TTC549 (cell line): ENCODE data around the gene CDKL5.

Experiments used
- FAIRE-seq: peaks from 2 replicates; lab custom pipeline; 2012; peaks lifted over from hg19 to GRCh38; lab: Jason Lieb, UNC

CDKL5 gene

GRCh38 chrX:18457000-18457399 lies 31.6 kb downstream of the CDKL5 start:
- FAIRE-seq: no peak

- no peak for FAIRE-seq
Measured at GRCh38 chrX:18461431-18461830, 36.0 kb downstream of the CDKL5 start.

DNA sequence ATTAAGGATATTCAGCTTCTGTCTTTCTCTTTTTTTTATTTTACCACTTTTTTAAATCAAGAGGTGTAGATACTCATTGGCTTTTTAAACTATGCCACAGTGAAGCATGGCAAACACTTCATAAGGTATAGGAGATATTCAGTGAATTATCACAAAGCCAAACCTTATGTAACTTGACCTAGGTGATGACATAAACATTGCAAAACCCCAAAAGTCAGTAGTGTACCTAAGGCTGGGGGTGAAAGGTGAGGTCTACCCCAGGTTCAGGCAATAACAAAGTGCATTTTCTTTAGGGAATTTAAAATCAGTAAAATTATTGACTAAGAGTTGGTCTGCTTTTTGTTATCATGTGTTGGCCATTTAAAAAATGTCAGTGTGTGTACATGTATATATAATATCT lies 39.1 kb downstream of the CDKL5 start:
- no peak for FAIRE-seq

- FAIRE-seq: no peak
Measured at GRCh38 chrX:18465051-18465450, 39.6 kb downstream of the CDKL5 start.

DNA sequence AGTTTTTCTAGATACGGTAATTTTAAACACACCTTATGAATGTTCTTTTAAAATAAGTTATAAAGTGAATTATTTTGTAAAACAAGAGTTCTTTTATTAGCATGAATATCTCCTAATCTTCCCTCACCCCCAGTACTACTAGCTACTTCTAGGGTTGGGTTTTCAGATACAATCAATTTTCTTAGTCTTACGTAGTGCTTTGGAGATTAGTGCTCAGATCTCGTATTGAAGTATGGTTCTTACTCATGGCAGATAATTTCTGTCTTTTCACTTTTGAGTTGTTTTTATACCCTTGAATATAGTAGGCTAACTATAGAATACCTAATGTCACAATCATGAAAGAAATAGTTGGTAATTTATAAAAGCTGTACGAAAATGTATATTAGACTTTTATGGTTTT lies 43.2 kb downstream of the CDKL5 start:
- FAIRE-seq: no peak

- FAIRE-seq: no peak
Measured at GRCh38 chrX:18471296-18471695, 45.9 kb downstream of the CDKL5 start.

- FAIRE-seq: no peak
Measured at GRCh38 chrX:18490806-18491555, 65.6 kb downstream of the CDKL5 start.

- no peak for FAIRE-seq
Measured at GRCh38 chrX:18491587-18492340, 66.4 kb downstream of the CDKL5 start.

DNA sequence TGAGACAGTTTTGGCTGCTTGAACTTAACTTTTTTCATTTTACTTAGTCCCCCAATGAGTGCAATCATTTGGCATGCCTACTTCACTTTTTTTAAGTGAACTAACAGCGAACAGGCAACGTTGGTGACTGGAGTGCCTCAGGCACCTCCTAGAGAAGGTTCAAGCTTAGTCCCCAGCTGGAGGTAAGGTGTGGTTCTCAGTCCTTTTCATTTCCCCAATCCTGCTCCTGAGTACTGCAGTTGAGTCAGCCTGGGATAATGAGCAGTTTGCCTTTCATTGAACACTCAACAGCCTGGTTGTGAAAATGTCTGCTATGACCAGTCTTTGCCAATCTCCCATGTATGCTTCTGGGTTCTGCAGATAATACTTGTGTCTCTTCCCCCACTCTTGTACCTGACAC lies 109.5 kb downstream of the CDKL5 start:
- no peak for FAIRE-seq

- FAIRE-seq: no peak
Measured at GRCh38 chrX:18537068-18537467, 111.7 kb downstream of the CDKL5 start.

DNA sequence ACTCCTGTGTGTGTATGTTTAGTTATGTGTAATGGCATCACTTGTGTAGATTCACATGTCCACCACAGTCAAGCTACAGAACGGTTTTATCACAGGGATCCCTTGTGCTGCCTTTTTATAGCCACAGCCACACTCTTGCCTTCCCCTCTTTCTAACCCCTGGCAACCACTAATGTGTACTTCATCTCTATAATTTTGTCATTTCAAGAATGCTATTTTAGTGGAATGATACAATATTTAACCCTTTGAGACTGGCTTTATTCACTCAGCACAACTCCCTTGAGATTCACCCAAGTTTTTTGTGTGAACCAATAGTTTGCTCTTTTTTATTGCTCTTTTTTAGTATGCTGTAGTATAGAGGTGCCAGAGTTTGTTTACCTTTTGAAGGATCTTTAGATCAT lies 112.1 kb downstream of the CDKL5 start:
- no peak for FAIRE-seq

DNA sequence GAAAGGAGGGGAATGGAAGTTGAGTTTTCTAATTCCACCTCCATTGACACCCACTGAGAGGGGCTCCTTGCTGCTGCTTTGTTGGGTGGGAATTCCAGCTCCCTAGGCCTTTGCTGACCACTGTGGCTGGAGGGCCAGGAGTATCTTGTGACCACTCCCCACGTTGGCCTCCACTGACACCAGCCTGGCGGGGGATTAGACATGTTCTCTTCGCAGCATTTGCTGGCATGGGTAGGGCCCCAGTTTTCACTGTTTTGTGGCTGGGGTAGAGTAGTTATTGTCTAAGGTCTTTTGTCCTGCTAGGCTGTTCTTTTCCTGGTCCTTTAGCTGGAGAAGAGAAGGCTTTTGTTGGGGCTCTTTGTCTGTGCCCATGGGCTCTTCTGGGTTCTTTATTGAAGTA lies 116.7 kb downstream of the CDKL5 start:
- FAIRE-seq: no peak

DNA sequence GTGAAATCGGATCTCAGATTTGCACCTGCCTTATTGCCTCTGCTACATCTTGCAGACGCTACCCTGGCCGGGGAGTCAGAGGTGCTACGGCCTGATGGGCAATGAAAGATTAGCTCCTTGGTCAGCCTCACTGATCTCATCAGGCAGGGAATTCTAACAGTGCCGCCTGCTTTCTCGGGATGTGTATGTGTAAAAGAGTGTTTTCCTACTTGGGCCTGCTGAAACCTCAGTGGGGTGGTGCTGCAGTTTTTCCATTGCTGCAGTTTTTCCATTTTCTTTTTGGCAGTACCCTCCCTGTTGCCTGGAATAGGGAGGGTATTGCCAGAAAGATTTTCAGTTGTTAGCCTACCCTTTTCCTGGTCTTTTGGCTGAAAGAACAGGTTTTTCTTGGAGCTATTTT lies 117.5 kb downstream of the CDKL5 start:
- FAIRE-seq: no peak

GRCh38 chrX:18543738-18544137 lies 118.3 kb downstream of the CDKL5 start:
- no peak for FAIRE-seq

GRCh38 chrX:18545771-18546170 lies 120.4 kb downstream of the CDKL5 start:
- FAIRE-seq: no peak

DNA sequence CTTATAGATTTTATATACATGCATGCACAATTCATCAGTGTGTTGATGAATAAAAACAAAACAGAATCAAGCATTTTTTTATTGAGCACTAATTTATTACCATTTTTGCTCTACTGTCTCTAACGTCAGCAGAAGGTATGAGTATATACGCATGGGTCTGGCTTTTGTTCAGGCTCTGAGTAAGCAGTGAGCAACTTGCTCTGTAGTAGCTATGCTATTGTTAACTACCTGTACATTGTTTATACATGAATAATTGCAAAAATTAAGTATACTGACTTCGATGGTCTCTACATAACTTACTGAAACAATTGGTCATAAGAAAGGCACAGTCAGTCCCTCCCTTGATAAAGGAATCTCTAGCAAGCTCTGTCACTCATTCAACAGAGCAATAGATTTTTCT lies 123.6 kb downstream of the CDKL5 start:
- FAIRE-seq: no peak

DNA sequence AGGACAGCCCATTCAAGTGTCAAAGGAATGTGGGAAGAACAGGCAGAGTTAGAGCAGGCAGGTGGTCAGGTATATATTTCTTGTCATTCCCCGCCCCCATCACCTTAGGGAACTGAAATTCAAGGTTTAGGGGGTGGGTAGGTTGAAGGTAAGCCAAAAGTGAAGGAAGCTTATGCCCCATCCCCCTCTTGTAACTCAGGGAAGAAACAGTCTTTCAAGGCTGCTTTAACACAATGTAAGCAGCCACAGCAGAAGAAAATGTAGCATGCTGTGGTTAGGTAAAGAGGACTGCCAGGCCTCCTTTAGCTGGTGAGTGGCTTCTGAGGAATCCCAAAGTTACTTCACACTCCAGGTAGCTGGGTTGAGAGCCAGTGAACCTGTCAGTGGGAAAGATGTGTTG lies 124.2 kb downstream of the CDKL5 start:
- FAIRE-seq: no peak

DNA sequence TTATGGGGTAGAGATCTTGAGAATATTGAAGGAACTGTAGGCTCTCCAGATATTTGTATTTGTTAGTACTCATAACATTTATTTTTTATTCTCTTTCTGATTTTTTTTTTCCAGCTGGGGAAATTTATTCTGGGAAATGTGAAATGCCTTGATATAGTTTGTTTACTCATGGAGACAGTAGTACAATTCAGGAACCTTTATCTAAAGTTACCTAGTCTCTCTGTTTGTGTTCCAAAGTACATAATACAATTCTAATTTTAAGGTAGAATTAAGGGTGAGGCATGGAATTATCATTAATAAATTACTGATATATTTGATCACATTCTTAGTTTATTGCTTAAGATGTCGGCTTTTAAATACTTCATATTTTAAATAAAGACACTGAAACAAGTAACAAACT lies 132.5 kb downstream of the CDKL5 start:
- no peak for FAIRE-seq

- no peak for FAIRE-seq
Measured at GRCh38 chrX:18558799-18559198, 133.4 kb downstream of the CDKL5 start.

DNA sequence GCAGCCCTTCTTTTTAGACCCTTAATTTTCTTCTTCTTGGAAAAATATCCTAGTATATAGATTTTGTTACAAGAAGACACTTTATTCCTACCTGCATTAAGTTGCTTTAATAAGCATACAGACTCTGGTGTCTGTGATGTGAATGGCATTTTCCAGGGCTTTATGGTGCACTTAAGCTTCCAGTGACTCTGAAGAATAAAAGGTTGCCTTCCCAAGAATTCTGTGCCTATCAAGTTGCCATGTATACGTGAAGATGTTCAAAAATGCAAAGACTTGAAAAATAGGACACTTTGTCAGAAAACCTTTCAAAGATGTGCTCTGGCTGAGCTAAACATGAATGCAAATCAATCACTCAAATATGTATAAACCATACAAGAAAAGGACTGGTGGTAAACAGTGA lies 135.6 kb downstream of the CDKL5 start:
- no peak for FAIRE-seq

GRCh38 chrX:18565727-18566126 lies 140.3 kb downstream of the CDKL5 start:
- FAIRE-seq: no peak

GRCh38 chrX:18566748-18567147 lies 141.3 kb downstream of the CDKL5 start:
- no peak for FAIRE-seq

DNA sequence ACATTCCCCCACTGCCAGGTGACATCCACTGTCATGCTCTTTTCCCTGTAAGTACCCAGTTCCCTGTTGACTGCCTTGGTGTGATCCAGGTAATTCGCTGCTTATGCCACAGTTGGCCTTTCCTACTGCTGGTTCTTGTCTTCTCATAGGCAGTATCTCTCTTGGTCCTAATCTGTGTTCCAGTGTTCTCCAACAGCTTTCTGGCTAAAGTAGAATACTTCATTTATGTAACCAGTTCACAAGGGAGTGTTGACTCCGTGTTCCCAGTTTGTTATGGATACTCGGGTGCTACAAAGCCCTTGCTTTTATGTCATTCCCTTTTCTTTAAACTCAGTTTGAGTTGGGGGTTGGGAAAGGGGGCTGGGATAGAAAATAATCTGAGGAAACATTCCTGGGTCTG lies 148.1 kb downstream of the CDKL5 start:
- FAIRE-seq: no peak

DNA sequence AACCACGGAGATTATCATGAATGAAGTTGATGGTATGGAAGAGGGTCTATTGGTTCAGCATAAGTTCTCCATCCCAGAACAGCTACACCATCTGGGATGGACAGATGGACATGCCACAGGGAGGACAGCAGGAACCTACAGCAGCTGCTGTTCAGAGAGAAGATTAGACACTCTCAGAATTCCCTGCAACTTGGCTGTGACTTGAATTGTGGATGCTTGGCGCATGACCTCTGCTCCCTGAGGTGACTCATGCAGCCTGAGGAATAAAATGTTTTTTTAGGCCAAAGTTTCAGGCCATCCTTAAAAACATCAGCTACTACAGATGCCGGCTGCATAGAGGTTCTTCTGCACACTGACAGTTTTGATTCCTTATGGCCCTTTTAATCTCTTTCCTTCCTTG lies 149.2 kb downstream of the CDKL5 start:
- no peak for FAIRE-seq
